ENCODE results near the gene TRAPPC14.

DNA sequence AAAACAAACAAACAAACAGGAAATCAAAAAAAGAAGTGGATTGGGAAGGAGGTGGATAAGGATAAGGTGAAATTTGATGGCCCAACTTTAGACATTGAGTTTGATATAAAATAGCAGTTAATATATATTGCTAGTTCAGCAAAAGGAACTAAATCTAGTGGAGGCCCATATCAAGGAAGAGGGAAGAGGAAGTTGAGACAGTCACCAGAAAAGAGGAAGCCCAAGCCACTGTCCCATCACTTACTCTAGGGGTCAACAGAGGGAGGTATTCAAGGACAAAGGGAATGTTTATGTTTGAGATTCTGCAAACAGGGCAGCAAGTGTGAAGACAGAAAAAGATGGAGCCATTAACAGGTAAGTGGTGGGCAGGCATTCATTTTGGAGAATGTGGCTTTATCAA, 6.1 kb downstream of the TRAPPC14 start:
- TF ChIP-seq EZH2phosphoT487 (IDR thresholded peaks at IDR 0.05; ENCODE audit: insufficient read depth, low read depth) (no peak), EZH2 (IDR thresholded peaks at IDR 0.05; ENCODE audit: insufficient read depth, poor library complexity, severe bottlenecking) (no peak)

Measured in GM23248 (cell line).